Measurements from ENCODE around the gene SPINT4.

DNA sequence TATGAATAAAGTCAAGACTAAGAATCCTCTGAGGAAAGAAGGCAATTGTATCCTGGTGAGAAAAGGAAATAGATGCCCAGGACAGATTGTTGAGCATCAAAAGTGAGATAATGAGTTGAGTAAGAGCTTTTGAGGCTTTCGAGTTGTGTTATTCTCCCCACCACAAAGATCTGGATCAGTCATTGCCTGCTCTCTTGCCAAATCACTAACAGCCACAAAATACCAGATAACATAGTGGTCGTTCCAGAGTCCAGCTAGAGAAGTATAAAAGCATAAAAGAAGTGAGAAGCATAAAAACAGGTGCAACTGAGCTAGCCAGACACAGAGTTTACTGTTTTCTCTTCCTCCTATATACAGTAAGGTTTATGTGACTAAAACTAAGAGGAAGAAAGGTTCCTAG, 4.9 kb downstream of the SPINT4 start:
- TF ChIP-seq POLR2AphosphoS5 (IDR thresholded peaks at IDR 0.05; ENCODE audit: low read depth, low read length) (no peak), TAF1 (IDR thresholded peaks at IDR 0.05; ENCODE audit: borderline replicate concordance, insufficient read depth, low read length) (no peak)
- TF ChIP-seq, protein P1, sequence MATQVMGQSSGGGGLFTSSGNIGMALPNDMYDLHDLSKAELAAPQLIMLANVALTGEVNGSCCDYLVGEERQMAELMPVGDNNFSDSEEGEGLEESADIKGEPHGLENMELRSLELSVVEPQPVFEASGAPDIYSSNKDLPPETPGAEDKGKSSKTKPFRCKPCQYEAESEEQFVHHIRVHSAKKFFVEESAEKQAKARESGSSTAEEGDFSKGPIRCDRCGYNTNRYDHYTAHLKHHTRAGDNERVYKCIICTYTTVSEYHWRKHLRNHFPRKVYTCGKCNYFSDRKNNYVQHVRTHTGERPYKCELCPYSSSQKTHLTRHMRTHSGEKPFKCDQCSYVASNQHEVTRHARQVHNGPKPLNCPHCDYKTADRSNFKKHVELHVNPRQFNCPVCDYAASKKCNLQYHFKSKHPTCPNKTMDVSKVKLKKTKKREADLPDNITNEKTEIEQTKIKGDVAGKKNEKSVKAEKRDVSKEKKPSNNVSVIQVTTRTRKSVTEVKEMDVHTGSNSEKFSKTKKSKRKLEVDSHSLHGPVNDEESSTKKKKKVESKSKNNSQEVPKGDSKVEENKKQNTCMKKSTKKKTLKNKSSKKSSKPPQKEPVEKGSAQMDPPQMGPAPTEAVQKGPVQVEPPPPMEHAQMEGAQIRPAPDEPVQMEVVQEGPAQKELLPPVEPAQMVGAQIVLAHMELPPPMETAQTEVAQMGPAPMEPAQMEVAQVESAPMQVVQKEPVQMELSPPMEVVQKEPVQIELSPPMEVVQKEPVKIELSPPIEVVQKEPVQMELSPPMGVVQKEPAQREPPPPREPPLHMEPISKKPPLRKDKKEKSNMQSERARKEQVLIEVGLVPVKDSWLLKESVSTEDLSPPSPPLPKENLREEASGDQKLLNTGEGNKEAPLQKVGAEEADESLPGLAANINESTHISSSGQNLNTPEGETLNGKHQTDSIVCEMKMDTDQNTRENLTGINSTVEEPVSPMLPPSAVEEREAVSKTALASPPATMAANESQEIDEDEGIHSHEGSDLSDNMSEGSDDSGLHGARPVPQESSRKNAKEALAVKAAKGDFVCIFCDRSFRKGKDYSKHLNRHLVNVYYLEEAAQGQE (IDR thresholded peaks at IDR 0.05; ENCODE audit: insufficient read depth in 1 of 2, low read depth in 2 of 2, low read length in 2 of 2): no peak
